ENCODE measurements around the gene CD79A.
"Not testable (repeated sequence)": the region's sequence is repeated elsewhere in the genome, so short reads cannot be mapped to it uniquely, and the experiment has no call there.

Gene CD79A

DNA sequence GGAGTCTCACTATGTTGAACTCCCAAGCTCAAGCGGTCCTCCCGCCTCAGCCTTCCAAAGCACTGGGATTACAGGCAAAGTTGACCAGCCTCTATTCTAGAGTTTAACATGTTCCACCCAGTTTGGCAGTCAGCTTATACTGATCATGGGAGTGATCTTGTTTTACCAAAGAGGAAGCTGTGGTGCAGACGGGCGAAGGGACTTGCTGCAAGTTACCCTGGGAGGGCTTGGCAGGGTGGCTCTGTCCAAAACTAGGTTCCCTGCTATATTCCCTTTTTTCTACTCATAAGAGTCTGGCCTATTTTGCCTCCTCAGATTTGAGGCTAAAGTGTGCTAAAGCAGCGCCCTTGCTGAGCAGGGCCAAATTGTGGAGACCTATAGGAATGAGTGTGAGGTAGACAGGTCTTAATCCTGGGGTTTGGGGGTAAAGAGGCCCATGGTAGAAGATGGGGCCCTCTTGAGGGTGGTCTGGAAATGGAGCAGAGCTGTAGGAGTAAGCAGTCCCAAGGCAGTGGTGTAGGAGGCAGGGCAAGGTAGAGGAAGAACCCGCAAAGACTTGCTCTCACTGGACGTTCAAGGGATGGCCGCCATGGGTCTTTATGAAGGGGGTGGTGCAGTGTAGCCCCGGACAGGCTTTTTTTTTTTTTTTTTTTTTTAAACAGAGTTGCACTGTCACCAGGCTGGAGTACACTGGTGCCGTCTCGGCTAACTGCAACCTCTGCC, 13.7 kb upstream of the CD79A start:
- DNase-seq: peak; percentile 47

DNA sequence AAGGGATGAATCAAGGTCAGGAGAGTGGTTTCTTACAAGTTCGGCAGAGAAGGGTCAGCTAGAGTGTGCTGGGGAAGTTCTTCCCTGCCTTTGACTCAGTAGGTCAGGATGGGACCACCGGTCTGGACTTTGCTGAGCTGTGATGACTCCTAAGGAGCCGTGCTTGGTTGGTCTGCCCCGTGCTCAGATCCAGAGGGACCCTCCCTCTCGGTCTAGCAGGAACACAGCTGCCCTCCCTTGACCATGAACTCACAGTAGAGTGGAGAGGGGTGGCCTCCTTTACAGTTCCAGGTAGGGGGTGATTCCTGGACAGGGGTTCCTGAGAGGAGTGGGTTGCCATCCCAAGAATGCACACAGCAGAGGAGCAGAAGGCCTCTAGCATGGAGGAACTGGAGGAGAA, 12.7 kb upstream of the CD79A start:
- DNase-seq: no peak

DNA sequence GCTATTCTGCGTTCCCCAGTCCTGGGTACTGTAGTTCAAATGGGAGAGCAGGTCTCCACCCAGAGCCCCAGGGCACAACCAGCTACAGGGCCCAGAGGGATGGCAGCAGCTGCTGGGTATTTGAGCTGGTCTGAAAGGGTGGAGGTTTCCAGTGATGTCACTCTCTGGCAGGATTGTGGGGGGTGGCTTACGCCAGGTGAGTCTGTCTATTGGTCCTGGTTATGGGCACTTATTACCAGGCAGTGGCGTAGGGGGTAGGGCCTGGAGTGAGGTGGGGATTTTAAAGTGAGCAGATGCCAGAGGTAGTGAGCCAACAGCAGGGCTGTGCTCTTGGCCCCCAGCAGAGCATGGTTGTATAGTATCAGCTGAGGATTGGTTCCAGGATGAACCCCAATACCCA, 10.8 kb upstream of the CD79A start:
- no peak for DNase-seq

DNA sequence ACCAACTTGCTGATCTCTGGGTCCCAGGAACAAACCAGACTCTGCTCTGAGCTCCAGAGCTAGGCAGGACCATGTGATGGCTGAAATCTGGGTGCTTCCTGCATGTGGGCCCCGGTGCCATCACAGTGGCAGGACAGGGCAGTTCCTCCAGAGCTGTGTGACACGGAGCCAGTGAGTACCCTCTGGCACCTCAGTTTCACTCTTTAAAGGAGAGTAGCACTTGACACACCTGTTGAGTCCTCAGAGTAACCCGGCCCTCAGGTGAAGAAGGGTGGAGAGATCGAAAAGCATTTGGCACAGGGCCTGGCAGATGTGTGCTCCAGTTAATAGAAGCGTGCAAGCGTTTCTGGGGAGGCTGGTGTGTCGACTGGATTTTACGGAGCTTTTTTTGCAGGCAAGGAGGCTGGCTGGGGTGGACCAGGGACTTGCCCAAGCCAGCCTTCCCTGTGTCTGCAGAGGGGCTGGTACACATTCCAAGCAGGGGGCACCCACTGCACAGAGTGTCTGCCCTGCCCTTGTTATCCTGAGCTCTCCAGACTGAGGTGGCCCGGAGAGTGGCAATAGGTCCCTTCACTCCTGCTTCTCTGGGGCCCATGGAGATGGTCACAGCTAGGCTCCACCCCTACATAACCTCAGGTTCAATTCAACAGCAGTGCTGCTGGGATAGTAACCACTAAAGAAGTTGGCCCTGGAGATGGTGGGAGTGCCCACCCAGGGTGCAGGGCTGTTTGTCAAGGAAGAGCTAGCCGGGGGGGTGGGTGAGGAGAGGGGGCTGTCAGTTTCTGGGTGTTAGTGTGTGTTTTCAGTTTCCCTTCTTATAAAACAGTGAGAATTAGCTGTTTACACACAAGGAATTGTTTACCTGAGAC, 8.7 kb upstream of the CD79A start:
- DNase-seq: no peak

DNA sequence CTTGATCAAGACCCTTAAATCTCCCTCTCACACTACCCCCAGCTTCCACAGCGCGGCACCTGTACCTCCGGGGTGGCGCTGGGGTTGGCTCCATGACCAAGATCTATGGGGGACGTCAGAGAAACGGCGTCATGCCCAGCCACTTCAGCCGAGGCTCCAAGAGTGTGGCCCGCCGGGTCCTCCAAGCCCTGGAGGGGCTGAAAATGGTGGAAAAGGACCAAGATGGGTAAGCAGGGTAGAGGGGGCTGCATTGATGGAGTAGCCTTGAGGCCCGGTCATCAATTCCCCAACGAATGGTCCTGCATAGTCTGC, 8.1 kb upstream of the CD79A start:
- DNase-seq: no peak

DNA sequence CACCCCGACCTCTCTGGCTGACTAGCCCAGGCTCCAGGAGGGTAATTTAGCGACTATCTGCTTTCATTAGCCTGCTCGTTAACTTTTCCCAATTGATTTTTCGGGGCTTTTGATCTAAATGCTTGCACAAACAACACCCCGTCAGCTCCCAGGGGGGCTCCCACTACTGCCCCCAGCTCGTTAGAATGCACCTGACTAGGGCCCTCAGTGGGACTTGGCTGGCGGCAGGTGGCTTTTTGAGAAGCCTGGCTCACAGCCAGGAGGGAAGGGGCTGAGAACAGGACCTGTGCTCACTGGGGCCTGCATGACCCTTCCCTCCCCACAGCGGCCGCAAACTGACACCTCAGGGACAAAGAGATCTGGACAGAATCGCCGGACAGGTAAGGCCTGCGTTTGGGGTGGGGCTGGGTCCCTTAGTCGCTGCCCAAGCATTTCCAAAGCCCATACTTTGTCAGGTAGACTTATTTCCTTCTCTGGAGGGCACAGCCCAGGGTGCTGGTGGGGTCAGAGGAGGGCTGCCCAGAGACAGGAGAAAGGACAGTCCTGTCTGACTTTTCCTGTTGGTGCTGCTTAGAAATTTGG, 7.6 kb upstream of the CD79A start:
- DNase-seq: no peak

DNA sequence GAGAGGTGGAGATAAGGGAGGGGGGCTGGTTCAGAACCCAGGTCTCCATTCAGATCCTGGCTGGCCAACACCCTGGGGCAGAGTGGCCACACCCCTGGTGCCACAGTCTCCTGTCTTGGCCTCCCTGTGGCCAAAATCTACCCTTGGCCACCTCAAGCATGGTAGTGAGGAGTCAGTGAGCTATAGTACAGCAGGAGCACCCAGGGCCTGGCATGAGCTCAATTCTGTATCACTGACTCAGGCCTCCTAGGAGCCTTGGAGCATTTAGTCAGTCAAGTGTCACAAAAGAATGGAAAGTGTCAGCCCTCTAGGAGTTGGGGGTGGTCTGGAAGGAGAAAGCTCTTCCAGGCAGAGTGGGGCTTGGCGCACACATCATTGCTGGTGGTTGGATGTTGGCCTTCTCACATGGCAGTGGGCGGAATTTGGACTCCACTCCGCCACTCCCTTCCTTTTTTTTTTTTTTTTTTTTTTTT, 6.6 kb upstream of the CD79A start:
- peak; percentile 46 for DNase-seq

DNA sequence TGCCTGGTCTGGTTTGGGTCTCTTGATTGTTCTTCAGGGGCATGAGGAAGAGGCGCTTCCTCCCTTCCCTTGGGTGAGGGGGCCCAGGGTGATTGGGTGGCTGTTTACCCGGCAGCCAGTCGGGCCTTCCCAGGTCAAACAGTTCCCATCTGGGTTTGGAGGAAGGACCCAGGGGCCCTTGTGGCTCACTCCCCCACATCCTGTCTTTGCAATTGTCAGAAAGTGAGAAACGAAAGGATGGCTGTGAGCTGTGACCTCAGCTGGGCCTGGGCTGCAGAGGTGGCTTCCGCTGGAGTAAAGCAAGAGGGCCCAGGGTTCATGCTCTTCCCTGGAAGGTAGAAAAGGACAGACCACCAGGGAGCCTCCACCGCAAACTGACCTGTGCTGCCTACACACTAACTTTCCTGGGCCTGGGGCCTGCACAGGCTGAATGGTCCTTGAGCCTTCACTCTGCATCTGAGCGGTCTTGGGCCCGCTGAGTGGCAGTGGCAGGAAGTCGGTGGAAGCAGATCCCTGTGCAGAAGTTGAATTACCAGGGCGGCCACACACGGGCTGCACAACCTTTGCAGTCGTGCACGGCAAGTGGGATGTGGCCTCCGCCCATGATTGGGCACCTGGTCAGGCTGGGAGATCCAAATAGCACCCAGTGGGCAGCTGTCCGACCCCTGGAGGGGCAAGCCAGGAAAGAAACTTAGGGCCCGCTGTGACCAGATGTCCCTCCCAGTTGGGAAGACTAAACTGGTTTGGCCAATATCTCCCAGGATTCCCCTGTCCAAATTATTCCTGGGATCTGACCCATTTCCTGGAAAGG, 5.3 kb upstream of the CD79A start:
- peak; percentile 84 for DNase-seq

DNA sequence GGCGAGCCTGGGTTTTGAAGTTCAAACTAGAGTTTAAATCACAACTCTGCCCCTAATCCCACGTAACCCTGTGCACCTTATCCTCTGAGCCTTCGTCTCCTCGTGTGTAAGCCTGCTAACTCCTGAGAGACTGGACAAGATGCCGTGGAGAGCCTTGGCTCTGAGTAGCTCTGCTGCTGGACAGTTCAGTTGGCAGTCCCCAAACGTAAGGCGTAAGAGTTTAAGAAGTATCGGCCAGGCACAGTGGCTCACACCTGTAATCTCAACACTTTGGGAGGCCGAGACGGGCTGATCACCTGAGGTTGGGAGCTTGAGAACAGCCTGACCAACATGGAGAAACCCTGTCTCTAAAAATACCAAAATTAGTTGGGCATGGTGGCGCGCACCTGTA, 4.7 kb upstream of the CD79A start:
- no peak for DNase-seq

DNA sequence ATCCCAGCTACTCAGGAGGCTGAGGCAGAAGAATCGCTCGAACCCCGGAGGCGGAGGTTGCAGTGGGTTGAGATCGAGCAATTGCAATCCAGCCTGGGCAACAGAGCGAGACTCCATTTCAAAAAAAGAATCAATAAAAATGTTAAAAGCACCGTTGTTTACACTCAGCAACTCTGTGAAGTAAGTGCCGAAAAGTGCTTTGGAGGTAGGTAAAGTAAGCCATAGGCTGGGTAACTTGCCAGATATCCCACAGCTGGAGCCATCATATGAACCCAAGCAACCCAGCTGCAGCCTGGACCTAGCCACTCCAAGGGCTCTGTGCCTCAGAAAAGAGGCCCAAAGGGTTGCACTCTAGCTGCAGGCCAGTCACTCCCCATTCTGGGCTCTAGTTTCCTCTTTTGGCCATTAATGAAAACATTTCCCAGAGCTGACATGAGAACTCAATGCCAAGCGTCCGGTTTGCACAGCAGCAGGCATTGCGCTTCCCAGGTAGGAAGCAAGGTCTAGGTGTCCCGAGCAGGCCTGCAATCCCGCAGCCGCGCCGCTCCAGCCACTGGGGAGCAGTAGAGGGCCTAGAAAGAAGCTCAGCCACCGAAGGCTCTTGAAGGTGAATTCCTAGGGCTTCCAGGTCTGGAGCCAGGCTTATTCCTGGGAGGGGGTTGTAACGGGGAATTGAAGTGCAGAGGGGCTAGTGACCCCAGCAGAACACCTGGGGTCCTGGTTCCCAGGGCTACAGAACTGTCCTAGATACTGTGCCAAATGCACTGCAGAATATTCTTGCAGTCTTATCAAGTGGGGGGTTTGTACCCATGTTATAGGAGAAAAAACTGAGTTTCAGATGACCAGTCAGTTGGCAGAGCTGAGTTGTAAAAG, 4.1 kb upstream of the CD79A start:
- peak; percentile 57 for DNase-seq

DNA sequence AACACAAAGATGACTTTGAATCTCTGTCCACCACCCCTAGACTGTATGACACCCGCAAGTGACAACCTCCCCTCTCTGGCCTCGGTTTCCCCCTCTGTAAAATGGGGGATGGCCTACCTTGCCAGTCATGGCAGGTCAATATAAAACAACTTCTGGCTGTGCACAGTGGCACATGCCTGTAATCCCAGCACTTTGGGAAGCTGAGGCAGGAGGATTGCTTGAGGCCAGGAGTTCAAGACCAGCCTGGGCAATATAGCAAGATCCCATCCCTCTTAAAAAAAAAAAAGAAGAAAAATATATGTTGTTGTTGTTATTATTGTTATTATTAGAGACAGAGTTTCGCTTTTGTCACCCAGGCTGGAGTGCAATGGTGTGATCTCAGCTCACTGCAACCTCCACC, 1.1 kb upstream of the CD79A start:
- DNase-seq: not testable (repeated sequence)

DNA sequence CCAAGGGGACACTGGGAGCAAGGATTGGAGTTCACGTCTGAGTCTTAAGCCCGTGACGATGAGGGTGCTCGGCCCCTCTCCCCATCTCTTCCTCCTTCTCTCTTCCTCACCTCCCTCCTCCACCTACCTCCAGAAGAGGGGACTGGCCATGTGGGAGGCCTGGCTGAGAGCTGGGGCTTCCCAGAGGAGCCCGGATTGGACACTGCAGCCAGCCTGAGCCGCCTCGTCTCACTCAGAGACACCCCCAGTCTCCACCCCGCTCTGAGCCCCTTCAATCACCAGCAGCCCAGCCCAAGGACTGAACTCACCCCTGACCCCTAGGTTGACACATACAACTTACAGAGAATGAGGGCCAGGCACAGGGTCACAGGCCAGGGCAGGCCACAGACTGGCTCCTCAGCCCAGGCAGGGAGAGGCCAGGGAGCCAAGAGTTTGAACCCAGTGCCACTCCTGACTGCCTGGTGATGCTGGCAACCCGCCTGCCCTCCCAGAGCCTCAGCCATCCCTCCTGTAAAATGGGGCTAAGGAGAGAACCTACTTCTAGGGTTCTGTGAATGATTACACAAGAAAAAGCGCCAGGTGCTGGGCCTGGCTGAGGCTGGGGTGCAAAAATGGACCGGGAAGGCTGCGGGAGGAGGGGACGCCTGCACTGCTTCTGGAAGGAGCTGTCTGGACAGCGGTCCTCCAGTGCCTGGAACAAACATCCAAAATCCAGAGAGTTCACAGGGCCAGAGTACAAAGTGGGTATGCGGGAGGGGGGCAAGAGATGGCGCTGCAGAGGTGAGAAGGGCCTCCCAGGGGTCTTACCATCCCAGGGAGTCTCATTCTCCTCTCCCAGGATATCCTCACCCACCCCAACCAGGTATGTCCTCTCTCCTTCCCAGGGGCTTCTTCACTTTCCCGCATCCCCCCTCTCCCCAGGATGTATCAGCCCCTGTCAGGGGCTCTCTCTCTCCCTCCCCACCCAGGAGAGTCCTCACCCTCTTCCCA, 1.1 kb downstream of the CD79A start:
- DNase-seq: peak; percentile 48

DNA sequence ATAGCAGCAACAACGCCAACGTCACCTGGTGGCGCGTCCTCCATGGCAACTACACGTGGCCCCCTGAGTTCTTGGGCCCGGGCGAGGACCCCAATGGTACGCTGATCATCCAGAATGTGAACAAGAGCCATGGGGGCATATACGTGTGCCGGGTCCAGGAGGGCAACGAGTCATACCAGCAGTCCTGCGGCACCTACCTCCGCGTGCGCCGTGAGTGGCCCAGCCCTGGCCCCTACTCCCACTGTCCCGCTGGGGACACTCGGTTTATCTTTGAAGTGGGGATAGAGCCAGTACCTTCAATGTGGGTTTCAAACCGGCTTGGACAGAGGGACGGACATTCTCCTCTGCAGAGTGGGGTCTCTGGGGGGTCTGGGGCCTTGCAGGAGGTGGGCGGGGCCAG, 2.0 kb downstream of the CD79A start:
- no peak for DNase-seq

DNA sequence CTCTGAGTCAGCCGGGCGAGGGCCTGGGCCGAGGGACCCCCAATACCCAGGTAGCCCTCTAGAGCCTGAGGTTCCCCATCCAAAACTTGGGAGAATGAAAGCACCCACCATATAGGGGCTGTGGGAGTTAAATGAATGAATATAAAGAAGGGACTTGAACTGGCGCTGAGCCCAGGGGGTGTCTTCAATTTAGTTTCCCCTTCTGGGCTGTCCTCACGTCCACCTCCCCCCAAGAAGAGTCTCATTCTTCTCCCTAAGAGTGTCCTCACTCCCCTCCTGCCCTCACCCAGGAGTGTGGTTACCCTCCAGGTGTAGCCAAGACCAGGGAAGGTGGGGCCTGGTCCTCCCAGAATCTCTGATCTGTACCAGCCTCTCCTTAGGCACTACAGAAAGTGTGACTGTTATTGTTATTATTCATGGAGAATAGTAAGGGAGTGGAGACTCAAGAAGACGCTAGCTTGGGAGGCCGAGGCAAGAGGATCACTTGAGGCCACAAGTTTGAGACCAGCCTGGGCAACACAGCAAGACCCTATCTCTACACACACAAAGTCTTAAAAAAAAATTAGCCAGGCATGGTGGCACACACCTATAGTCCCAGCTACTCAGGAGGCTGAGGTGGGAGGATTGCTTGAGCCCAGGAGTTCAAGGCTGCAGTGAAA, 2.7 kb downstream of the CD79A start:
- DNase-seq: no peak

DNA sequence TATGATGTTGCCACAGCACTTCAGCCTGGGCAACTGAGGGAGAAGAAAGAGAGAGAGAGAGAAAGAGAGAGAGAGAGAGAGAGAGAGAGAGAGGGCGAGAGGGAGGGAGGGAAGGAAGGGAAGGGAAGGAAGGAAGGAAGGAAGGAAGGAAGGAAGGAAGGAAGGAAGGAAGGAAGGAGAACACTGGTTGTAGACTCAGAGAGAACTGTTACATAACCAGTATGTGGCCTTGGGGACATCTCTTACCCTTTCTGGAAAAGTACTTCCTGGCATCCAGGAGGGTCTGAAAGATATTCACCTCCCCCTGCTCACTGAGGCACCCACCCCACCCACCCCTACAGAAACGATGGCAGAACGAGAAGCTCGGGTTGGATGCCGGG, 3.2 kb downstream of the CD79A start:
- DNase-seq: no peak

DNA sequence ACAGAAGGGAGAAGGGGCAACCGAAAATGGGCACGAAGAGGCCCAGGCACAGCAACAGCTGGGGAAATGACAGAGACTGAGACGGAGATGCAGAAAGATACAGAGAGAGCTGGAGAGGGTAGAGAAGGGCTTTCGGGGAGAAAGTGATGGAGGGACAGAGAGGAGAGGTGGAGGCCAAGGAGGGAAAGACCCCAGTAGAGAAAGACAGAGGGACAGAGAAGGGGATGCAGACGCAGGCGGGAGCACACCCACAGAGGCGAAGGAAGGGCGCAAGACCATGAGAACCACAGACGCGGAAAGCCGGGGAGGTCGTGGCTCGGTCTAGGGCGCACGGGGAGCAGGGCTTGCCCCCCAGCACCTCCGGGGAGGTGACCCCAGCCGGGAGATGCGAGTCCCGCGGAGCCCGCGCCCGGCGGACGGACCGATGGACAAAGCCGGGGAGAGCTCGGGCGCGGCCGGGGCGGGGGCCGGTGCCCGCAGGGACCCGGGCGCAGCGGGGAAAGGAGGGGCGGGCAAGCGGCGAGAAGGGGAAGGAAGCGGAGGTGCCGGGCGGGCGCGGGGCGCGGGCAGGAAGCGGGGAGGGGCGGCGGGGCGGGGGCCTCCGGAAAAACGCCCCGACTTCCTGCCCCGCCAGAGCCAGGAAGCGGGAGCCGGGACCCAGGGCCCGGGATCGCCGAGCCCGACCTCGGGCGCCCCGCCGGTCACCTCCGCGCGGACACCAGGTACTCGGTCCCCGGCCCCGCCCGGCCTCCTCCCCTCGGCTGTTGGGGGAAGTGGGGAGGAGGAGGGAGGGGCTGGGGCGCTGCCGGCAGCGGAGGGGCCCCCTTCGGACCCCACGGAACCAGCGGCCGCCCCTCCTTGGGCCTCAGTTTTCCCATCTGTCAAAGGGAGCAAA, 5.7 kb downstream of the CD79A start, which contains the start of gene ARHGEF1:
Gene ARHGEF1, plus strand, starts transcription at position 617 of the 895 bp plus-strand sequence. CDS start 4,899 bp downstream, outside the sequence.
- peak; percentile 41 for DNase-seq

DNA sequence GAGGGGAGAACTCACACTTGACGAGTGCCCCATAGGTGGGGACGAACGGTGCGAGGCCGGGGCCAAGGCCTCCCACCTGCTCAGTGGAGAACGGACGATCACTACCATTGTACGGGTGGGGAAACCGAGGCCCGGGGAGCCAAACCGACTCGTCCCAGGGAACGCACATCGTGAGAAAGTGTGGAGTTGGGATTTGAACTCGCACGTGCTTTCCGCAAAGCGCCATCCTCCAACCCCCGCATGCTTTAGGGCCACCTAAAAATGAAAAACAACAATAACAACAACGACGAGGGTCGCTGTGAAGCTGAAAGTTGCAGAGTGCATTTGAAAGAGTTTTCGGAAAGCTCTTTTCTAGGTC, 6.4 kb downstream of the CD79A start:
- DNase-seq: no peak

DNA sequence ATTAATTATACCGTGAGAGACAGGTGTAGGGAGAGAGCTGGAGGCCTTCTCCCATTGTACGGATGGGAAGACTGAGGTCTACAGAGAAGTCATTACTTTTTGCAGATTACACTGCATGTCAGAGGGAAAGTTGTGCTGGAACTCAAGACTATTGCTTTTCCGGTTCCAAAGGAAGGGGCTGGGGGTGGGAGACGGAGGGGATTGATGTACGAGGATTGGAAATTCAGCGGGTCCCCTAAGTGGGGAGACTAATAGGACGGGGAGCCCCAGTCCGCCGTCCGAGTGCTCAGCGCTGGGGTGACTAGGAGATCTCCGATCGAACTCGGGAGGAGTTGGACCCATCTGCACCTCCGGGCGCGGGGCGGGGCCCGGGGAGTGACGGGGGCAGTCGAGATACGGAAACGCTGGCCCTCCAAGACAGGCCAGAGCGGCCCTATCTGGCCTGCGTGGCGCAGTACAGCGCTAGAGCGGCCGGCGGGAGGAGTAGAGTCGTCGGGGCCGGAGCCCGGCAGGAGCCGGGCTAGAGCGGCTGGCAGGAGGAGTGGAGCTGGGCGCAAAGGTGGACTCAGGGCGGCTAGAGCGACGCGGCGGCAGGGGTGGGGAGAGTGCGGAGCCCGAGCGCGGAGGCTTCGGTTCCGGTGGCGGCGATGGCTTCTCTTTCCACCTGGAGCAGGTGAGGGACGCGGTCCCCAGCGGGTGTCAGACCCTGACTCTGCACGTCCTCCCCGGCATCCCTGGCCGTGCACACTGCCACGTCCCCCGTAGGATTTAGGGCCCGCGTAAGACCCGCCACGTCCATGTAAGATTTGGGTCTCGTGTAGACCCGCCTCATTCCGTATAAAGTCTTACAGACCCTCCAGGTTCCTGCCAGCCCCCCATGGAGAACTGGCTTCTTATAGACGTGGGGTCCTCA, 7.0 kb downstream of the CD79A start:
- peak; percentile 98 for DNase-seq
